H1 (cell line): Measurements from ENCODE around the gene TTYH2. TPM values are rescaled to one million over a fixed set of nuclear protein-coding genes. Genes with fewer than 3 reads are reported as not detected.
A peak's percentile ranks its signal among the peaks of the same experiment; 100 is the strongest.

Experiments
- CTCF ChIA-PET: fragments of 300-600 bp; sonication (Branson Sonifier 250); formaldehyde crosslinking; loops from one replicate; lab custom pipeline; 2021; ENCODE audit not compliant: partially characterized antibody; lab: Charles Lee
- POLR2A ChIA-PET: fragments of 300-600 bp; sonication (Branson Sonifier 250); formaldehyde crosslinking; loops from one replicate; lab custom pipeline; 2021; ENCODE audit warnings: inconsistent platforms; ENCODE audit not compliant: partially characterized antibody; lab: Charles Lee
- DNase-seq, 2 experiments: peaks; one replicate each; pipeline versions ENCODE4 v3.0.0 to v3.0.0-alpha.2; 2010 to 2022; ENCODE audit warnings: low spot score in 2 of 2, low read depth in 1 of 2, mixed read lengths in 1 of 2
- FAIRE-seq: peaks from 2 replicates; lab custom pipeline; 2011; peaks lifted over from hg19 to GRCh38; lab: Jason Lieb, UNC
- H2AFZ ChIP-seq: 2 replicates; pipeline ENCODE4 v1.8.1; 2012; ENCODE audit warnings: low read length, inconsistent platforms
- H2AK5ac ChIP-seq: 2 replicates; pipeline ENCODE4 v1.6.1; 2013; ENCODE audit warnings: low read depth, low read length
- H2BK120ac ChIP-seq: replicated peaks from 2 replicates; pipeline ENCODE3; 2013; ENCODE audit warnings: low read depth, low read length, inconsistent platforms
- H2BK12ac ChIP-seq: 2 replicates; pipeline ENCODE4 v1.6.1; 2013; ENCODE audit warnings: low read depth, low read length
- H2BK15ac ChIP-seq: 2 replicates; pipeline ENCODE4 v1.6.1; 2013; ENCODE audit warnings: low read length
- H2BK20ac ChIP-seq: 2 replicates; pipeline ENCODE4 v1.6.1; 2013; ENCODE audit warnings: low read length
- H2BK5ac ChIP-seq: 2 replicates; pipeline ENCODE4 v1.6.1; 2013; ENCODE audit warnings: low read depth, low read length
- H3K14ac ChIP-seq: 2 replicates; pipeline ENCODE4 v1.6.1; 2013; ENCODE audit warnings: inconsistent platforms; ENCODE audit not compliant: insufficient read length
- H3K18ac ChIP-seq: 2 replicates; pipeline ENCODE4 v1.6.1; 2013; ENCODE audit warnings: low read length; ENCODE audit errors: extremely low read depth
- H3K23ac ChIP-seq: 2 replicates; pipeline ENCODE4 v1.6.1; 2013; ENCODE audit warnings: inconsistent platforms; ENCODE audit not compliant: insufficient read length
- H3K23me2 ChIP-seq: 2 replicates; pipeline ENCODE4 v1.6.1; 2013; ENCODE audit warnings: low read depth, low read length
- H3K27ac ChIP-seq: 2 replicates; pipeline ENCODE4 v1.6.1; 2011; ENCODE audit warnings: low read depth, low read length, inconsistent platforms
- H3K27me3 ChIP-seq, 4 experiments: replicated peaks in 1 of 4; 1 replicate in 1 of 4; 2 replicates in 3 of 4; pipeline versions ENCODE4 v1.6.1 to v1.8.1; 2011 to 2013; ENCODE audit warnings: low read length in 3 of 4, mild to moderate bottlenecking in 3 of 4, inconsistent platforms in 2 of 4, mixed read lengths in 2 of 4, moderate library complexity in 1 of 4; ENCODE audit not compliant: control insufficient read depth in 3 of 4, insufficient read depth in 3 of 4; ENCODE audit errors: extremely low read depth in 1 of 4
- H3K36me3 ChIP-seq, 4 experiments: 2 replicates each; pipeline versions ENCODE4 v1.6.1 to v1.8.1; 2011 to 2013; ENCODE audit warnings: mild to moderate bottlenecking in 4 of 4, low read length in 3 of 4, moderate library complexity in 2 of 4, control low read depth in 1 of 4, inconsistent platforms in 1 of 4; ENCODE audit not compliant: insufficient read depth in 4 of 4, control insufficient read depth in 2 of 4
- H3K4ac ChIP-seq: replicated peaks from 2 replicates; pipeline ENCODE3; 2013; ENCODE audit warnings: low read length, low read depth, mixed read lengths, inconsistent platforms; ENCODE audit not compliant: insufficient read length
- H3K4me1 ChIP-seq, 4 experiments: replicated peaks in 1 of 4; 1 replicate in 1 of 4; 2 replicates in 3 of 4; pipeline versions ENCODE4 v1.6.1 to v1.8.1; 2011 to 2013; ENCODE audit warnings: low read length in 3 of 4, inconsistent platforms in 2 of 4, mixed read lengths in 1 of 4; ENCODE audit not compliant: insufficient read depth in 4 of 4, control insufficient read depth in 3 of 4
- H3K4me2 ChIP-seq, 2 experiments: 2 replicates each; pipeline versions ENCODE4 v1.6.1 to v1.8.1; 2011 to 2013; ENCODE audit warnings: low read depth in 2 of 2, low read length in 2 of 2, control low read depth in 1 of 2, inconsistent platforms in 1 of 2, mild to moderate bottlenecking in 1 of 2; ENCODE audit not compliant: insufficient read depth in 1 of 2
- H3K4me3 ChIP-seq, 4 experiments: fragments of 200-600, 300-600 bp in 1 of 4; sonication (generic), shearing (Covaris generic), sonication (Bioruptor Twin) in 1 of 4; 2 replicates each; pipeline versions ENCODE4 v1.5.1 to v1.8.1; 2011 to 2016; ENCODE audit warnings: low read length in 4 of 4, low read depth in 3 of 4, control low read depth in 2 of 4, inconsistent platforms in 2 of 4, mild to moderate bottlenecking in 2 of 4, mixed read lengths in 1 of 4, moderate library complexity in 1 of 4; ENCODE audit not compliant: insufficient read depth in 2 of 4; ENCODE audit errors: extremely low read depth in 1 of 4
- H3K56ac ChIP-seq: replicated peaks from 2 replicates; pipeline ENCODE3; 2013; ENCODE audit warnings: low read depth, mild to moderate bottlenecking, mixed read lengths, low read length, inconsistent platforms; ENCODE audit not compliant: insufficient read length
- H3K79me1 ChIP-seq: 2 replicates; pipeline ENCODE4 v1.6.1; 2013; ENCODE audit warnings: low read depth, low read length, control low read depth
- H3K79me2 ChIP-seq, 2 experiments: 2 replicates each; pipeline versions ENCODE4 v1.6.1 to v1.8.1; 2012 to 2013; ENCODE audit warnings: low read length in 2 of 2, mild to moderate bottlenecking in 2 of 2, inconsistent platforms in 1 of 2; ENCODE audit not compliant: insufficient read depth in 2 of 2, control insufficient read depth in 1 of 2
- H3K9ac ChIP-seq, 4 experiments: replicated peaks in 1 of 4; 1 replicate in 1 of 4; 2 replicates in 3 of 4; pipeline versions ENCODE4 v1.6.1 to v1.8.1; 2011 to 2013; ENCODE audit warnings: low read depth in 3 of 4, low read length in 3 of 4, control low read depth in 2 of 4, mild to moderate bottlenecking in 2 of 4, moderate library complexity in 2 of 4, inconsistent platforms in 1 of 4; ENCODE audit errors: extremely low read depth in 1 of 4
- H3K9me3 ChIP-seq, 2 experiments: 2 replicates each; pipeline versions ENCODE4 v1.6.1 to v1.8.1; 2012 to 2013; ENCODE audit warnings: mild to moderate bottlenecking in 2 of 2, moderate library complexity in 2 of 2, control low read depth in 1 of 2, inconsistent platforms in 1 of 2, low read depth in 1 of 2, low read length in 1 of 2, mixed read lengths in 1 of 2; ENCODE audit not compliant: insufficient read depth in 2 of 2
- H4K20me1 ChIP-seq, 2 experiments: replicated peaks in 1 of 2; 2 replicates each; pipeline versions ENCODE3 to v1.8.1; 2011 to 2013; ENCODE audit warnings: inconsistent platforms in 2 of 2, low read length in 2 of 2, mild to moderate bottlenecking in 1 of 2; ENCODE audit not compliant: insufficient read depth in 2 of 2, control insufficient read depth in 1 of 2
- H4K5ac ChIP-seq: 2 replicates; pipeline ENCODE4 v1.6.1; 2013; ENCODE audit warnings: low read length, low read depth, mixed read lengths, inconsistent platforms; ENCODE audit not compliant: insufficient read length
- H4K8ac ChIP-seq: 2 replicates; pipeline ENCODE4 v1.8.0; 2013; ENCODE audit warnings: mild to moderate bottlenecking, moderate library complexity, low read length, inconsistent platforms; ENCODE audit not compliant: insufficient read depth; ENCODE audit errors: extremely low read depth
- H4K91ac ChIP-seq: replicated peaks from 2 replicates; pipeline ENCODE3; 2013; ENCODE audit warnings: low read length, mixed read lengths, inconsistent platforms; ENCODE audit not compliant: insufficient read length
- EGR1 ChIP-seq: IDR thresholded peaks from 2 replicates; pipeline ENCODE4 v1.6.1; 2011; ENCODE audit warnings: low read depth, low read length, borderline replicate concordance
- WGBS, 2 experiments: shearing (Covaris generic) in 1 of 2; methylation state at CpG; one replicate each; pipeline versions ENCODE4 v1.1.6 to v1.1.7; 2013 to 2015; ENCODE audit warnings: low lambda C conversion rate in 2 of 2, mixed read lengths in 2 of 2, inconsistent platforms in 1 of 2, low coverage in 1 of 2, missing lambda C conversion rate in 1 of 2; ENCODE audit not compliant: insufficient replicate concordance in 2 of 2, insufficient coverage in 1 of 2, insufficient read length in 1 of 2; ENCODE audit errors: extremely low coverage in 1 of 2, missing lambda C conversion rate in 1 of 2; 5-methylcytosine and 5-hydroxymethylcytosine counted together
- polyA plus RNA-seq, 7 experiments: library from polyadenylated mRNA; depleted of rRNA in 3 of 7; stranded (reverse) in 5 of 7; unstranded in 2 of 7; fragments of >200 nt in 5 of 7; fragments of 200-250 nt in 2 of 7; gene quantifications; 1 replicate in 5 of 7; 2 replicates in 1 of 7; 4 replicates in 1 of 7; pipeline versions ENCODE4 v1.2.1 to v1.2.3, GENCODE V29; 2011 to 2013; ENCODE audit warnings: missing spikeins in 2 of 7, mixed read lengths in 2 of 7
- total RNA-seq: library from RNA; stranded (reverse); fragmentation: NEBNext Ultra II Directional; extraction: Animal tissue kit (Norgen Biotek cat#: 25700); gene quantifications from 2 replicates; pipeline ENCODE4 v1.2.1, GENCODE V29; 2021

The TTYH2 gene
- total and polyA plus RNA-seq, 2 of the 8 experiments (the other 6 are each of a cell fraction or from before 2014, with no cell fraction given) = 3.2 to 9.2 TPM

DNA sequence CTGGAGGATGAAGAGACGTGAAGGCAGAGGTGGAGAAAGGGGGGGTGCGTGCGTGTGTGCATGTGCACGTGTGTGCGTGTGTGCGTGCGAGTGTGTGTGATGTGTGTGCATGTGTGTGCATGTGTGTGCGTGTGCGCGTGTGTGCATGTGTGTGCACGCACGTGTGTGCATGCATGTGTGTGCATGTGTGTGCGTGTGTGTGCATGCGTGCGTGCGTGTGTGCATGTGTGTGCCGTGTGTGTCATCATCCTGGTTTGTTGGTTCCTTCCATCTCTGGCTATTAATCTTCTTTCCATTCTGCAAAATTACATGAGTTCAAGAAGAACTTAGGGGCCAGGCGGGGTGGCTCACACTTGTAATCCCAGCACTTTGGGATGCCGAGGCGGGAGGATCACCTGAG, 26.9 kb upstream of the TTYH2 start:
- H3K79me2 ChIP-seq = no peaks in the 10 kb centered on the region
- no peak overlapping the region for H3K4me3 ChIP-seq
- H3K14ac ChIP-seq = no peak overlapping the region
- no peak for TF ChIP-seq EGR1
- TF ChIP-seq, all 59 proteins: peak for 0
- H2AK5ac ChIP-seq = no peak overlapping the region
- no peaks in the 10 kb centered on the region for H3K79me1 ChIP-seq
- H2BK12ac ChIP-seq = no peak overlapping the region
- no peak overlapping the region for H3K56ac ChIP-seq
- H3K36me3 ChIP-seq = no peaks in the 10 kb centered on the region
- no peaks in the 10 kb centered on the region for H3K9me3 ChIP-seq
- no peak overlapping the region for H2AFZ ChIP-seq
- no peak overlapping the region for H2BK5ac ChIP-seq
- no peak overlapping the region for H3K18ac ChIP-seq
- H3K27ac ChIP-seq = no peak overlapping the region
- no peak for FAIRE-seq
- no peak overlapping the region for H3K23ac ChIP-seq
- H3K4me1 ChIP-seq = peaks cover 0 to 4% (median 0%) of the 10 kb centered on the region in 4 experiments; a peak in 1 of 7 replicates
- H3K27me3 ChIP-seq = no peaks in the 10 kb centered on the region
- H4K91ac ChIP-seq = no peak overlapping the region
- peaks cover 0 to 2% of the 10 kb centered on the region in 2 experiments for H4K20me1 ChIP-seq
- ChIA-PET CTCF (interaction anchor here (1.1 to 3.6 kb wide), 4 partner anchors 10 to 101 kb away, joined by 4 to 15 read pairs (median 10); no protein-coding TSS in a partner anchor), POLR2A (interaction anchor here (2.1 kb wide), 1 partner anchor 18 kb away, joined by 14 read pairs; the partner anchor contains the start of gene RPL38)
- no peak overlapping the region for H2BK120ac ChIP-seq
- H4K5ac ChIP-seq = no peak overlapping the region
- H3K9ac ChIP-seq = no peak overlapping the region
- 94% methylated on average over 20 of the region's 20 CpGs; no CpG with 5 or more reads in 1 of the 2 experiments for WGBS, 2 experiments
- DNase-seq = no peak
- H2BK15ac ChIP-seq = 0 out of 2 replicates have a peak overlapping the region, but pooled peaks have one; percentile 25
- H4K8ac ChIP-seq = no peak overlapping the region
- H3K23me2 ChIP-seq = no peaks in the 10 kb centered on the region; the same call in 1 of the 2 replicates
- no peak overlapping the region for H3K4ac ChIP-seq
- no peak overlapping the region for H3K4me2 ChIP-seq
- H2BK20ac ChIP-seq = no peak overlapping the region
